Esophagus muscularis mucosa (tissue), 4 donors: ENCODE results near the gene GPR152.

ENCODE experiments used
- EP300 ChIP-seq: sonication (generic); formaldehyde crosslinking; IDR thresholded peaks from one replicate; pipeline ENCODE4 v1.6.1; 2017; ENCODE audit warnings: antibody characterized with exemption
- POLR2A ChIP-seq: fragments of 450-650 bp; IDR thresholded peaks from one replicate; pipeline ENCODE4 v1.6.1; 2017; ENCODE audit warnings: antibody characterized with exemption, moderate library complexity, mild to moderate bottlenecking, low read depth
- POLR2AphosphoS5 ChIP-seq, 2 donors: sonication (generic); formaldehyde crosslinking; IDR thresholded peaks; one replicate each; pipeline ENCODE4 v1.6.1; 2017; ENCODE audit warnings: antibody characterized with exemption in 2 of 2
- TF ChIP-seq, protein P1 (sequence below), 3 experiments: fragments of 200-600 bp in 2 of 3; fragments of 450-650 bp in 1 of 3; sonication (generic) in 2 of 3; IDR thresholded peaks; one replicate each; pipeline ENCODE4 v1.5.1; 2017 to 2019; ENCODE audit warnings: antibody characterized with exemption in 3 of 3, mild to moderate bottlenecking in 2 of 3, moderate library complexity in 1 of 3

GRCh38 chr11:67486481-67487195, 34.1 kb upstream of the GPR152 start:
- TF ChIP-seq, protein P1, sequence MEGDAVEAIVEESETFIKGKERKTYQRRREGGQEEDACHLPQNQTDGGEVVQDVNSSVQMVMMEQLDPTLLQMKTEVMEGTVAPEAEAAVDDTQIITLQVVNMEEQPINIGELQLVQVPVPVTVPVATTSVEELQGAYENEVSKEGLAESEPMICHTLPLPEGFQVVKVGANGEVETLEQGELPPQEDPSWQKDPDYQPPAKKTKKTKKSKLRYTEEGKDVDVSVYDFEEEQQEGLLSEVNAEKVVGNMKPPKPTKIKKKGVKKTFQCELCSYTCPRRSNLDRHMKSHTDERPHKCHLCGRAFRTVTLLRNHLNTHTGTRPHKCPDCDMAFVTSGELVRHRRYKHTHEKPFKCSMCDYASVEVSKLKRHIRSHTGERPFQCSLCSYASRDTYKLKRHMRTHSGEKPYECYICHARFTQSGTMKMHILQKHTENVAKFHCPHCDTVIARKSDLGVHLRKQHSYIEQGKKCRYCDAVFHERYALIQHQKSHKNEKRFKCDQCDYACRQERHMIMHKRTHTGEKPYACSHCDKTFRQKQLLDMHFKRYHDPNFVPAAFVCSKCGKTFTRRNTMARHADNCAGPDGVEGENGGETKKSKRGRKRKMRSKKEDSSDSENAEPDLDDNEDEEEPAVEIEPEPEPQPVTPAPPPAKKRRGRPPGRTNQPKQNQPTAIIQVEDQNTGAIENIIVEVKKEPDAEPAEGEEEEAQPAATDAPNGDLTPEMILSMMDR (IDR thresholded peaks at IDR 0.05) = no peak
- TF ChIP-seq EP300 (no peak), POLR2AphosphoS5 (IDR thresholded peaks at IDR 0.05) (no peak), POLR2A (no peak)
